ENCODE results near the gene WDR72. TPM values are rescaled to one million over a fixed set of nuclear protein-coding genes. Genes with fewer than 3 reads are reported as not detected.

WDR72 gene
- polyA plus RNA-seq, 1 donor (not counting 4 experiments of a cell fraction or from before 2014, with no cell fraction given) = 0.03 TPM

GRCh38 chr15:53681056-53681455 lies 78.4 kb downstream of the WDR72 start:
- DNase-seq (ENCODE audit: low read depth, low spot score) (no peak), FAIRE-seq (no peak)
- Histone ChIP-seq H3K9me1 (ENCODE audit: control insufficient read depth, extremely low read depth, insufficient read depth, low read length) (no peaks in the 10 kb centered on the region), H3K36me3 (ENCODE audit: control insufficient read depth in 2 of 2, extremely low read depth in 1 of 2, insufficient read depth in 2 of 2, low read length in 2 of 2) (no peaks in the 10 kb centered on the region), H3K4me1 (ENCODE audit: control insufficient read depth, extremely low read depth, insufficient read depth, low read length) (no peaks in the 10 kb centered on the region), H2AFZ (ENCODE audit: control insufficient read depth, low read length) (no peak overlapping the region), H3K9me3 (ENCODE audit: control insufficient read depth, low read depth, low read length) (no peaks in the 10 kb centered on the region), H3K9ac (ENCODE audit: control insufficient read depth, extremely low read depth, insufficient read depth, low read length) (no peak overlapping the region), H3K27me3 (ENCODE audit: control insufficient read depth, extremely low read depth, insufficient read depth, low read length) (no peaks in the 10 kb centered on the region), H4K20me1 (ENCODE audit: control insufficient read depth, extremely low read depth, insufficient read depth, low read length) (no peaks in the 10 kb centered on the region), H3K4me2 (ENCODE audit: control insufficient read depth, extremely low read depth, insufficient read depth, low read depth, low read length) (no peak overlapping the region), H3K4me3 (ENCODE audit: control insufficient read depth in 2 of 3, extremely low read depth in 1 of 3, insufficient read depth in 2 of 3, low read depth in 1 of 3, low read length in 3 of 3) (no peak overlapping the region), H3K27ac (ENCODE audit: control insufficient read depth, insufficient read depth, low read length) (no peak overlapping the region), H3K79me2 (ENCODE audit: control insufficient read depth, insufficient read depth, low read length) (no peaks in the 10 kb centered on the region)
- TF ChIP-seq, protein P1, sequence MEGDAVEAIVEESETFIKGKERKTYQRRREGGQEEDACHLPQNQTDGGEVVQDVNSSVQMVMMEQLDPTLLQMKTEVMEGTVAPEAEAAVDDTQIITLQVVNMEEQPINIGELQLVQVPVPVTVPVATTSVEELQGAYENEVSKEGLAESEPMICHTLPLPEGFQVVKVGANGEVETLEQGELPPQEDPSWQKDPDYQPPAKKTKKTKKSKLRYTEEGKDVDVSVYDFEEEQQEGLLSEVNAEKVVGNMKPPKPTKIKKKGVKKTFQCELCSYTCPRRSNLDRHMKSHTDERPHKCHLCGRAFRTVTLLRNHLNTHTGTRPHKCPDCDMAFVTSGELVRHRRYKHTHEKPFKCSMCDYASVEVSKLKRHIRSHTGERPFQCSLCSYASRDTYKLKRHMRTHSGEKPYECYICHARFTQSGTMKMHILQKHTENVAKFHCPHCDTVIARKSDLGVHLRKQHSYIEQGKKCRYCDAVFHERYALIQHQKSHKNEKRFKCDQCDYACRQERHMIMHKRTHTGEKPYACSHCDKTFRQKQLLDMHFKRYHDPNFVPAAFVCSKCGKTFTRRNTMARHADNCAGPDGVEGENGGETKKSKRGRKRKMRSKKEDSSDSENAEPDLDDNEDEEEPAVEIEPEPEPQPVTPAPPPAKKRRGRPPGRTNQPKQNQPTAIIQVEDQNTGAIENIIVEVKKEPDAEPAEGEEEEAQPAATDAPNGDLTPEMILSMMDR (optimal IDR thresholded peaks at IDR 0.05 in 1 of 3, IDR thresholded peaks at IDR 0.05 in 1 of 3, conservative IDR thresholded peaks at IDR 0.05 in 1 of 3; ENCODE audit: extremely low read depth in 1 of 3, insufficient read depth in 2 of 3, low read length in 3 of 3) = no peak
- no peak for TF ChIP-seq EZH2 (IDR thresholded peaks at IDR 0.05; ENCODE audit: low read length)
- dilution Hi-C loops (cut with MboI; ENCODE audit: extremely low pct_ligation_motif_present, low sequenced_read_pairs) = no loop called here

DNA sequence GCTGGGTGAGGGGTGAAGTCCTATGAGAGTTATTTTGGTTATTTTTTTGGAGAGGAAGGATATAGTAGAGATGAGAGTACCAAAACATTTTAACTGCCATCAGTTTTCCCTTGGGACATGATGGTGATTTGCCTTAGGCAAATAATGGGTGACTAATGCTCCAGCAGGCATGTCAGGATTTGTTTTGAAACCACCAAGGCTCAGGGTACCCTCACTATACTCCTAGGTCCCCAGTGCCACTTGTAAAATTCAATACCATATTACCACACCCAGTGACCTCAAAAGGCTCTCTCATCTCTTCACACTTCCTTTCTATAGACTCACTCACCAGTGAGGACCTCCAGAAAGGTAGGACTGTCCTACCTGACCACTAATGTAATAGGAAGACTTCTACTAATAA lies 83.6 kb downstream of the WDR72 start:
- no peak overlapping the region for H3K9ac ChIP-seq (ENCODE audit: control insufficient read depth, extremely low read depth, insufficient read depth, low read length)
- no peak for TF ChIP-seq EZH2 (IDR thresholded peaks at IDR 0.05; ENCODE audit: low read length)
- TF ChIP-seq, protein P1 (optimal IDR thresholded peaks at IDR 0.05 in 1 of 3, IDR thresholded peaks at IDR 0.05 in 1 of 3, conservative IDR thresholded peaks at IDR 0.05 in 1 of 3; ENCODE audit: extremely low read depth in 1 of 3, insufficient read depth in 2 of 3, low read length in 3 of 3) = no peak
- H3K4me2 ChIP-seq (ENCODE audit: control insufficient read depth, extremely low read depth, insufficient read depth, low read depth, low read length) = no peak overlapping the region
- no peak for FAIRE-seq
- H3K27me3 ChIP-seq (ENCODE audit: control insufficient read depth, extremely low read depth, insufficient read depth, low read length) = no peaks in the 10 kb centered on the region
- H3K9me1 ChIP-seq (ENCODE audit: control insufficient read depth, extremely low read depth, insufficient read depth, low read length) = no peaks in the 10 kb centered on the region
- H3K4me3 ChIP-seq (ENCODE audit: control insufficient read depth in 2 of 3, extremely low read depth in 1 of 3, insufficient read depth in 2 of 3, low read depth in 1 of 3, low read length in 3 of 3) = no peak overlapping the region
- dilution Hi-C loops (cut with MboI; ENCODE audit: extremely low pct_ligation_motif_present, low sequenced_read_pairs) = no loop called here
- DNase-seq (ENCODE audit: low read depth, low spot score) = no peak
- H4K20me1 ChIP-seq (ENCODE audit: control insufficient read depth, extremely low read depth, insufficient read depth, low read length) = no peaks in the 10 kb centered on the region
- no peak overlapping the region for H3K27ac ChIP-seq (ENCODE audit: control insufficient read depth, insufficient read depth, low read length)
- H3K36me3 ChIP-seq (ENCODE audit: control insufficient read depth in 2 of 2, extremely low read depth in 1 of 2, insufficient read depth in 2 of 2, low read length in 2 of 2) = no peaks in the 10 kb centered on the region
- no peaks in the 10 kb centered on the region for H3K4me1 ChIP-seq (ENCODE audit: control insufficient read depth, extremely low read depth, insufficient read depth, low read length)
- H3K79me2 ChIP-seq (ENCODE audit: control insufficient read depth, insufficient read depth, low read length) = no peaks in the 10 kb centered on the region
- H2AFZ ChIP-seq (ENCODE audit: control insufficient read depth, low read length) = no peak overlapping the region
- no peaks in the 10 kb centered on the region for H3K9me3 ChIP-seq (ENCODE audit: control insufficient read depth, low read depth, low read length)
